ENCODE measurements around the gene DDI2. TPM values are rescaled to one million over a fixed set of nuclear protein-coding genes. Genes with fewer than 3 reads are reported as not detected.
A peak's percentile ranks its signal among the peaks of the same experiment; 100 is the strongest.

The DDI2 gene
- polyA plus RNA-seq, 1 experiment, result 6.4 TPM

DNA sequence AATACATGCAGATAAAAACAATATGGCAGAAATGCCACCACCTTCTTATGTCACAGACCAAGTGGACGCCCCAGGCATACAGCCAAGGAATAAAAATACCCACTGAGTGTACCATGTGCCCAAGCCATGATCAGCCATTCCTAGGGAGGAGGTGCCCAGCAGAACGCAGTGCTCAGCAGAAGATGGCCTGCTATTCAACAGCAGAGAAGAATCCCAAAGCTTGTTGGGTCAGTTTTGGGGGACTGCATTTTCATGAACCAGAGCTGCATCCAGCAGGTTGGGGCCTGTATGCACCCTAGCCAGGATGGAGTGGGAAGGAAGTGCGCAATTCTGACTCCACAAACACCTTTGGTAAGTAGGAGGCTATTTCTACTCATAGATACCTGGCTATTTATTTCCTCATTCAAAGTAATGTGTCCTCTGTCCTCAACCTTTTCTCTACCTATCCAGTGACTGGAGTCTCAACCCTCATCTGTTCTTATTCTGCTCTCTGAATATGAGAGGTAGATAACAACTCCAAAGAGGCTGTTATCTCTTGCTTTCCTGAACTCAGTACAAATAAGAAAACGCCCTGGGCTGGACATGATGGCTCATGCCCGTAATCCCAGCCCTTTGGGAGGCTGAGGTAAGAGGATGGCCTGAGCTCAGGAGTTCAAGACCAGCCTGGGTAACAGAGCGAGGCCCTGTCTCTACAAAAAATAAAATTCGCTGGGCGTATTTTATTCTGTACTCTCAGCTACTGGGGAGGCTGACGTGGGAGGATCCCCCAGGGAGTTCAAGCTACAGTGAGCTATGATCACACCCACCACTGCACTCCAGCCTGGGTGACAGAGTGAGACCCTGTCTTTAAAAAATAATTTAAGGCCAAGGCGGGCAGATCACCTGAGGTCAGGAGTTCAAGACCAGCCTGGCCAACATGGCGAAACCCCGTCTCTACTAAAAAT is 64.4 kb downstream of the DDI2 start:
- Histone ChIP-seq H3K4me3 (ENCODE audit: low read depth, low read length) (no peak overlapping the region), H3K27me3 (ENCODE audit: control insufficient read depth, insufficient read depth, low read length) (no peaks in the 10 kb centered on the region), H3K36me3 (ENCODE audit: control insufficient read depth, insufficient read depth, low read length) (no peaks in the 10 kb centered on the region)
- CTCF ChIA-PET, result interaction anchor here (0.6 to 1.0 kb wide), 2 partner anchors 10 to 26 kb away, joined by 3 read pairs; no protein-coding TSS in a partner anchor
- POLR2A ChIA-PET, result interaction anchor here (0.6 kb wide), 2 partner anchors 17 to 78 kb away, joined by 7 to 8 read pairs; no protein-coding TSS in a partner anchor
- TF ChIP-seq, protein P1, sequence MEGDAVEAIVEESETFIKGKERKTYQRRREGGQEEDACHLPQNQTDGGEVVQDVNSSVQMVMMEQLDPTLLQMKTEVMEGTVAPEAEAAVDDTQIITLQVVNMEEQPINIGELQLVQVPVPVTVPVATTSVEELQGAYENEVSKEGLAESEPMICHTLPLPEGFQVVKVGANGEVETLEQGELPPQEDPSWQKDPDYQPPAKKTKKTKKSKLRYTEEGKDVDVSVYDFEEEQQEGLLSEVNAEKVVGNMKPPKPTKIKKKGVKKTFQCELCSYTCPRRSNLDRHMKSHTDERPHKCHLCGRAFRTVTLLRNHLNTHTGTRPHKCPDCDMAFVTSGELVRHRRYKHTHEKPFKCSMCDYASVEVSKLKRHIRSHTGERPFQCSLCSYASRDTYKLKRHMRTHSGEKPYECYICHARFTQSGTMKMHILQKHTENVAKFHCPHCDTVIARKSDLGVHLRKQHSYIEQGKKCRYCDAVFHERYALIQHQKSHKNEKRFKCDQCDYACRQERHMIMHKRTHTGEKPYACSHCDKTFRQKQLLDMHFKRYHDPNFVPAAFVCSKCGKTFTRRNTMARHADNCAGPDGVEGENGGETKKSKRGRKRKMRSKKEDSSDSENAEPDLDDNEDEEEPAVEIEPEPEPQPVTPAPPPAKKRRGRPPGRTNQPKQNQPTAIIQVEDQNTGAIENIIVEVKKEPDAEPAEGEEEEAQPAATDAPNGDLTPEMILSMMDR (IDR thresholded peaks at IDR 0.05; ENCODE audit: insufficient read depth, low read depth, low read length), result no peak
- no peak for DNase-seq (ENCODE audit: low read depth)

DNA sequence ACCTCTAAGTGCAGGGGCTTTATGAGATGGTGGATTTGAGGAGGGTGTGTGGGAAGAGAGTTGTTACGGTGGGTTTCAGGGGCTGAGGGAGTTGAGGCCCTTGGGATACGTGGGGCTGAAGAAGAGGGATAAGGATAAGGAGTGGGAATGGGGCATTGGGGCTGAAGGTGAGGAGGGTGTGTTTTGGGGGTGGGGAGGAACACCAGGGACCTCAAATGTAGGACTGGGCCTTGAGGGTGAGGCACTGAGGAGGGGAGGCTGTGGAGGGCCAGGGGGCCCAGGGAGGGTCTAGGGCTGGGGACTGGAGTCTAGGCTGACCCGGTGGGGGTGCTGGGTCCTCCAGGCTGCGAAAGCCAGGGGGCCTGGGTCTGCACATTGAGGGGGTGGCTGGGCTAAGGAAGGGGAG is 65.7 kb downstream of the DDI2 start:
- CTCF ChIA-PET, result no interaction called here
- DNase-seq (ENCODE audit: low read depth), result no peak
- Histone ChIP-seq H3K4me3 (ENCODE audit: low read depth, low read length) (no peak overlapping the region), H3K36me3 (ENCODE audit: control insufficient read depth, insufficient read depth, low read length) (no peaks in the 10 kb centered on the region), H3K27me3 (ENCODE audit: control insufficient read depth, insufficient read depth, low read length) (no peaks in the 10 kb centered on the region)
- TF ChIP-seq, protein P1 (IDR thresholded peaks at IDR 0.05; ENCODE audit: insufficient read depth, low read depth, low read length), result no peak
- POLR2A ChIA-PET, result no interaction called here

DNA sequence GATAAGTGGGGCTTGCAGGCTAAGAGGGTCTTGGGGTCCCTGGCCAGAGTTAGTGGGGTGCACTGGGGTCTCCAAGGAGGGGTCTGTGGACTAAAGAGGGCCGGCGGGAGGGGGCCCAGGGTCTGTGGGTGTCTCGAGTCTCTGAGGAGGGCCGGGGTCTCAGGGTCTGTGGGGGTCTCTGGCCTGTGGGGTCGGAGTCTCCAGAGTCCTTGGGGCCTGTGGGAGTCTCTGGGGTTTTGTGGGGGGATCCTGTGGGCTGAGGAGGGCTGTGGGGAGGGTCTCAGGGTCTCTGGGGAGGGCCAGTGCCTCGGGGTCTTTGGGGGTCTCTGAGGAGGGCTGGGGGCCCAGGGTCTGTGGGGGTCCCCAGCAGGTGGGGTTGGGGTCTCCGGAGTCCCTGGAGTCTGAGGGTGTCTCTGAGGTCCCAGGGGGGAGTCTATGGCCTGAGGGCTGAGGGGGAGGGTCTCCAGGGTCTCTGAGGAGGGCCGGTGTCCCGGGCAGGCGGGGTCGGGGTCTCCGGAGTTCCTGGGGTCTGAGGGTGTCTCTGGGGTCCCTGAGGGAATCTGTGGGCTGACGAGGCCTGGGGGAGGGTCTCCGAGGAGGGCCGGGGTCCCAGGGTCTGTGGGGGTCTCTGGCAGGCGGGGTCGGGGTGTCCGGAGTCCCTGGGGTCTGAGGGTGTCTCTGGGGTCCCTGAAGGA is 66.2 kb downstream of the DDI2 start:
- ChIA-PET CTCF (no interaction called here), POLR2A (no interaction called here)
- Histone ChIP-seq H3K36me3 (ENCODE audit: control insufficient read depth, insufficient read depth, low read length) (no peaks in the 10 kb centered on the region), H3K27me3 (ENCODE audit: control insufficient read depth, insufficient read depth, low read length) (no peaks in the 10 kb centered on the region), H3K4me3 (ENCODE audit: low read depth, low read length) (peak overlapping the region; percentile 81)
- TF ChIP-seq, protein P1 (IDR thresholded peaks at IDR 0.05; ENCODE audit: insufficient read depth, low read depth, low read length), result no peak
- DNase-seq (ENCODE audit: low read depth), result no peak

DNA sequence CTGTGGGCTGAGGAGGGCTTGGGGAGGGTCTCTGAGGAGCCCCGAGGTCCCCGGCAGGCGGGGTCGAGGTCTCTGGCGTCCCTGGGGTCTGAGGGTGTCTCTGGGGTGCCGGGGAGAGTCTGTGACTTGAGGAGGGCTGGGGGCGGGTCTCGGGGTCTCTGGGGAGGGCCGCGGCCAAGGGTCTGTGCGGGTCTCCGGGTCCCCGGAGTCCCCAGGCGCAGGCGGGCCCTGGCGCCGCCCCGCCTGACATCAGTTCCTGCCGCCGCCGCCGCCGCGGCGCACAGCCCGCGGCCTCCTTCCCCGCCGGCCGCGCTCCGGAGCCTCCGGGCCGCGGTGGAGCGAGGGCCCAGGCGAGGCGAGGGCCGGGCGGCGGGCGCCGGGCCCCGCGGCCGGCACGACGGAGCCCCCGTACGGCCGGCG is 66.8 kb downstream of the DDI2 start, which contains the start of gene PLEKHM2:
Gene PLEKHM2 (plus strand): TSS at position 279 of the 420 bp plus-strand sequence. CDS start 239 bp downstream, outside the sequence.
- DNase-seq (ENCODE audit: low read depth), result no peak
- TF ChIP-seq, protein P1 (IDR thresholded peaks at IDR 0.05; ENCODE audit: insufficient read depth, low read depth, low read length), result no peak
- ChIA-PET CTCF (interaction anchor here (0.9 kb wide), 1 partner anchor 62 kb away, joined by 3 read pairs; no protein-coding TSS in a partner anchor), POLR2A (no interaction called here)
- Histone ChIP-seq H3K27me3 (ENCODE audit: control insufficient read depth, insufficient read depth, low read length) (no peaks in the 10 kb centered on the region), H3K36me3 (ENCODE audit: control insufficient read depth, insufficient read depth, low read length) (no peaks in the 10 kb centered on the region), H3K4me3 (ENCODE audit: low read depth, low read length) (peak within 1 kb of the TSS; percentile 81)

All from BJ (cell line).